Activated CD4-positive, CD25-positive, alpha-beta regulatory T cell treated with anti-CD3 and anti-CD28 coated beads, Interleukin-2, amount 50 U/mL, for 24 hours (primary cell): Measurements from ENCODE around the gene IGF2R.
"Not testable (repeated sequence)": the region's sequence is repeated elsewhere in the genome, so short reads cannot be mapped to it uniquely, and the experiment has no call there.

Source experiments
- ATAC-seq, 2 donors: fragments of 150-1000 bp; cut with Tn5 transposase; one replicate each; pipeline ENCODE4 v1.10.0; 2021; ENCODE audit warnings: mild to moderate bottlenecking in 1 of 2, moderate library complexity in 1 of 2

Gene IGF2R

GRCh38 chr6:160078883-160079685 lies 110.2 kb downstream of the IGF2R start:
- ATAC-seq, result no peak

- no peak for ATAC-seq
Observed at GRCh38 chr6:160079686-160080043, 110.8 kb downstream of the IGF2R start.

GRCh38 chr6:160080097-160080496 lies 111.2 kb downstream of the IGF2R start:
- ATAC-seq, result no peak

- ATAC-seq, result no peak
Observed at GRCh38 chr6:160081398-160081797, 112.5 kb downstream of the IGF2R start.

- ATAC-seq, result no peak
Observed at GRCh38 chr6:160082627-160083026, 113.7 kb downstream of the IGF2R start.

GRCh38 chr6:160084198-160084776 lies 115.4 kb downstream of the IGF2R start:
- no peak for ATAC-seq

- ATAC-seq, result no peak
Observed at GRCh38 chr6:160085226-160085625, 116.3 kb downstream of the IGF2R start.

GRCh38 chr6:160085713-160086505 lies 117.0 kb downstream of the IGF2R start:
- no peak for ATAC-seq

- ATAC-seq, result no peak
Observed at GRCh38 chr6:160086754-160087153, 117.9 kb downstream of the IGF2R start.

- no peak for ATAC-seq
Observed at GRCh38 chr6:160088069-160088783, 119.3 kb downstream of the IGF2R start.

- no peak for ATAC-seq
Observed at GRCh38 chr6:160088784-160089533, 120.1 kb downstream of the IGF2R start.

GRCh38 chr6:160089534-160089897 lies 120.6 kb downstream of the IGF2R start:
- ATAC-seq, result no peak

GRCh38 chr6:160090442-160091239 lies 121.8 kb downstream of the IGF2R start:
- ATAC-seq, result not testable (repeated sequence)

- not testable (repeated sequence) for ATAC-seq
Observed at GRCh38 chr6:160092176-160092575, 123.3 kb downstream of the IGF2R start.

- no peak for ATAC-seq
Observed at GRCh38 chr6:160092602-160093001, 123.7 kb downstream of the IGF2R start.

GRCh38 chr6:160093061-160093460 lies 124.2 kb downstream of the IGF2R start:
- no peak for ATAC-seq

GRCh38 chr6:160093946-160094345 lies 125.1 kb downstream of the IGF2R start:
- ATAC-seq, result no peak

- ATAC-seq, result no peak
Observed at GRCh38 chr6:160095146-160095845, 126.4 kb downstream of the IGF2R start.

GRCh38 chr6:160101277-160102205 lies 132.7 kb downstream of the IGF2R start:
- ATAC-seq, result no peak

- ATAC-seq, result no peak
Observed at GRCh38 chr6:160102399-160102798, 133.5 kb downstream of the IGF2R start.
